Stimulated activated CD8-positive, alpha-beta memory T cell treated with anti-CD3 and anti-CD28 coated beads, Interleukin-7, amount 100 ng/mL, for 48 hours (primary cell): ENCODE results near the gene MICAL1.

ENCODE experiments used
- DNase-seq, 2 donors: peaks; one replicate each; pipeline ENCODE4 v3.0.0-alpha.2; 2020; ENCODE audit warnings: low read depth in 1 of 2; ENCODE audit errors: extremely low read depth in 1 of 2

Gene MICAL1

GRCh38 chr6:109440331-109441068, 15.1 kb downstream of the MICAL1 start, which contains the start of the genes PPIL6 and SMPD2:
TSS of gene PPIL6 (minus strand) at chr6:109440628. CDS start at chr6:109440590, 38 bp downstream.
TSS of gene SMPD2 (plus strand) at chr6:109440724. CDS start at chr6:109441122, 398 bp downstream.
- peak; percentile 51 to 67 for DNase-seq

GRCh38 chr6:109436041-109436440, 19.5 kb downstream of the MICAL1 start:
- no peak for DNase-seq

- DNase-seq: no peak
Measured at GRCh38 chr6:109434456-109434855, 21.1 kb downstream of the MICAL1 start.

GRCh38 chr6:109429496-109429895, 26.1 kb downstream of the MICAL1 start:
- DNase-seq: no peak

DNA sequence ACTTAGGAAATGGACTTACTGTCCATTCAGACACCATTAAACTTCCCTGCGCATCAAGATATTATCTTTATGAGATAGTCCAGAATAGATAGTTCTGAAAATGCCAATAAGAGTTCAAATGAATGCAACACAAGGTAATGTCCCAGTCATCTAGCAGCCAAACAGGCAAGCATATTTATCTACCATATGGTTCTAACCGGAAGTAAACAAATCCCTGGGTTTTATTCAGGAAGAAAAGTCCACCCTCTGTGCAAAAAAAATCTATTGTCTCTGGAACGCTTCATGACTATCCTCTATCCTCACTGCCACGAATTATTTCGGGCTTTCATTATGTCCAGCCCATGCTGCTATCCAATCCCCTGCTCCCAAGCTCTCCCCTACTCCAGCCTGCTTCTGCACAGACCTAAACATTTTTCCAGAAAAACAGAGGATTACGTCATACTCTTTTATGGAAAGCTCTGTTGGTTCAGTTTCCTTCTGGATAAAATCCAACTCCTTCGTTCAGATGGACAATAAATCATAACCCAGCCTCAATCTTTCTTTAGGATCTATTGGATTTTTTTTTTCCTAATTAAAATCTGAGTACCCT, 26.6 kb downstream of the MICAL1 start:
- no peak for DNase-seq

DNA sequence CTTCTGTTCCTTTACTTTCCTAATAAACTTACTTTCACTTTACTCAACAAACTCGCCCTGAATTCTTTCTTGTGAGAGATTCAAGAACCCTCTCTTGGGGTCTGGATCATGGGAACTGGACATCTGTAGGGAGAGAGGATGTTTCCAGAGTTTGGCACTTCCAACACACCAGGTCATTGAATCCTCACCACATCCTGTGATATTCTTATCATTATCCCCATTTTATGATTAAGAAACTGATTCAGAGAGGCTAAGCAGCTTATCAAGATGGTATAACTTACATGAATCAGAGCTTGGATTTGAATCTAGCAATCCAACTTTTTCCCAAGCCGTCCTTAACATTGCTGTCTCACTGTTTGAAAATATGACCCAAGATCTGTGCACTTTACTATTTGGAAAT, 30.6 kb downstream of the MICAL1 start:
- DNase-seq: no peak

DNA sequence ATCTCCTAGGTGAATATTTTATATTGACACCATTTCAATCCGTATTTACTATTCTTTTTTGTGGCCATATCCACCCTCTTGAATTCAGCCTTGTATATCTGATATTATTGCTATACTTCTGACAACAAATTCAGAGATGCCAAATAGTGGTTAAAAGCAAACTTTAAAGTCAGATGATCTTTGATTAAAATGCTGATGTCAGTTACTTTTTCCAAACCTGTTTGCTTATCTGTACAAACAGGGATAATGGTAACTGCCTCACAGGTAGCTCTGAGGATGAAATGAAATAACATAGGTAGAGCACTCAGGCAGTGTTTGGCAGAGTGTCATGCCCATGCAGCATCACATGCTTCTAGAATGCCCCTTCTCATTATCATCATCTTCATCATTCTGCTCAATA, 34.4 kb downstream of the MICAL1 start:
- no peak for DNase-seq

DNA sequence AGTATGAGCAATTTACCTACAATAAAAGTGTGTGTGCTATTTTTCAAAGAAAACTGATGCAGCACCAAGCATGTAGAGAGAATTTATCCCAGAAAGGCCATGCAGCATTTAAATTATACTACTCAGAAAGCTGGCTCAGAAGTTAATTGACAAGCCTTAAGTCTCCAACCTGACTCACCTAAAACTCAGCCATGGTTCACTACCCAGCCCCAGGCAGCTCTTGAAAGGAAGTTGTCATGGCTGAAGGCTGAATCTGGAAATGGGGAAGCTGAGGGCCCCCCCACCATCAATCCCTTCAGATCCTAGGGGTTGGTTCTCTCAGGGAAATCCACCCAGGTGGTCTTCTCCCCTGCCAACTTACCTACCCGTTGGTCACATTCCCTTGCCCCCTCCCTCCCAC, 34.8 kb downstream of the MICAL1 start:
- DNase-seq: no peak

- DNase-seq: no peak
Measured at GRCh38 chr6:109417646-109418045, 37.9 kb downstream of the MICAL1 start.

DNA sequence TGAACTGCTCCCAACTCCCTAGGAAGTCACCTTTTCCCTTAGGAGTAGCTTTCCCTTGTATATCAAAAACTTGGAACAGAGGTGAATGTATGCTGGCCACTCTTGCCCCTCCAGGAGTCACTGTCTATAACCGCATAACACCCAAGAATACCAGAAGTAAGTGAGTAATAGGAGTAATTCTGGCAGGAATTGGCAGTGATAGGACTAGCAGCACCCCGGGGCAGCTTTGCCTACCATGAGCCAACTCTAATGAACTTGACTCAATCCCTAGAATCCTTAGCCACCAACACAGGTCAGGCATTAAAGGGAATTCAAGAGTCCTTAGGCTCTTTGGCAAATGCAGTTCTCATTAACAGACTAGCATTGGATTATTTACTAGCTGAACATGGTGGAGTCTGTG, 44.5 kb downstream of the MICAL1 start:
- DNase-seq: no peak

DNA sequence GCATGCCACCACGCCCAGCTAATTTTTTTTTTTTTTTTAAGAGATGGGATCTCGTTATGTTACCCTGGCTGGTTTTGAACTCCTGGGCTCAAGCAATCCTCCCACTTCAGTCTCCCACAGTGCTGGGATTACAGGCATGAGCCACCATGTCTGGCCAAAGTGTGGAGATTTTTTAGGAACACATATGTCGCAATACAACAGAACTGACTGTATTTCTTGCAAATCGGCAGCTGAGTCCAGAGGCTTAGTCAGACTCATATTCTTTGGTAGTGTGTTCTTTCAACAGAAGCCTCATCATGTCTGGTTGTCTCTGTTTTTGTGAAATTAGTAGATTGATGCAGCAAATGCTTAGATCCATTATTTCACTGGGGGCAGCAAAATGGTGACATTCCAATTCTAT, 49.4 kb downstream of the MICAL1 start:
- DNase-seq: no peak

DNA sequence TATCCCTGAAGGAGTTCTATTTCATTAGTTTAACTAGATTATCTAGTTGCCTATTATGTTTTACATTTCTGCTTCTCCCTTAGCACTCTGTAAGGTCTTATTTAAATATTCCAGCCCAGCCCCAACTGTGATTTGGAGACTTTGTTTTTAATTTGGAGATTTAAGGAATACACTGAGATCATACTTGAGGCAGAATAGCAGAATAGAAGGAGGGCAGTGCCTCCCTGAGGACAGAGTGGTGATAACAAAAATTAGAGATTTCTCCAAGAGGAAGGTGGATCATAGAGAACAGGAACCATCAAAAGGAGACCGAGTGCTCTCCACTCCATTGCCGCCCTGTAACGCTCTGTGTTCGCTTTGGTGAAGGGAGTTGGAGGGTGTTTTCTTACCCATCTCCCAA, 58.6 kb downstream of the MICAL1 start:
- DNase-seq: no peak

DNA sequence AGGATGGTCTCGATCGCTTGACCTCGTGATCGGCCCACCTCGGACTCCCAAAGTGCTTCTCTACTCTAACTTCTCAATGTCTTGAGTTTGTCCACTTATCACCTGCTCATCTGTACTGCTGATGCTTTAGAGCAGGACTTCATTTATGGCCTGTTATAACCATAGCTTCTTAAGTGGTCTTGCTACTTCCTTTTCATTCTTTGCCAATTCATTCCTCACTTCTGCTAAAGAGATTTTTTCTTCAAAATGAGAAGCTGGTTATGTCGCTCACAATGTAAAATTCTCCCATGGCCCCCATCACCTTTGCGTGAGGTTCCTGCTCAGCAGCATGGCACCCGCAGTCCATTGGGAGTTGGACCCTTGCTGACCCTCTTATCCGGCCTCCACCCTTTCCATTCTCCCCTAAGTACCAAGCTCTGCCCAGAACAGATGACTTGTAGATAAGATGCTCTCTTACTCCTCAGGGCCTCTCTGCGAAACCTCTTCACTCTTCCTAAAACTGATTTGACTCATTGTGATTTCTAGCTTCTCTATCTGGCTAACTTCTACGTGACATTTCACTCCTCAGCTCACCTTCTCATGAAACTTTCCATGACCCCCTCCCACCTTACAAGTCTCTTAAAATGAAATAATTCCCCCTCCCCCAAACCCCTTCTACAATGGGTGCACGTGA, 59.4 kb downstream of the MICAL1 start:
- DNase-seq: no peak
